HG02885 (cell line): Measurements from ENCODE around the gene SKAP2.

Source experiments
- ATAC-seq: cut with Tn5 transposase; IDR thresholded peaks from one replicate; pipeline ENCODE4 v1.9.1; 2021; ENCODE audit warnings: mild to moderate bottlenecking; ENCODE audit not compliant: unreplicated experiment, poor library complexity

Gene SKAP2

GRCh38 chr7:26699766-26700165 is 164.6 kb downstream of the SKAP2 start:
- no peak for ATAC-seq

- ATAC-seq, result no peak
Measured at GRCh38 chr7:26698806-26699205, 165.6 kb downstream of the SKAP2 start.

- ATAC-seq, result no peak
Measured at GRCh38 chr7:26698194-26698593, 166.2 kb downstream of the SKAP2 start.

GRCh38 chr7:26696978-26697377 is 167.4 kb downstream of the SKAP2 start:
- no peak for ATAC-seq

- ATAC-seq, result no peak
Measured at GRCh38 chr7:26696161-26696560, 168.2 kb downstream of the SKAP2 start.

GRCh38 chr7:26694713-26695112 is 169.7 kb downstream of the SKAP2 start:
- ATAC-seq, result no peak

- no peak for ATAC-seq
Measured at GRCh38 chr7:26694141-26694540, 170.2 kb downstream of the SKAP2 start.

- no peak for ATAC-seq
Measured at GRCh38 chr7:26691886-26692285, 172.5 kb downstream of the SKAP2 start.

GRCh38 chr7:26691406-26691805 is 173.0 kb downstream of the SKAP2 start:
- no peak for ATAC-seq

GRCh38 chr7:26690135-26690805 is 174.1 kb downstream of the SKAP2 start:
- ATAC-seq, result no peak

- ATAC-seq, result peak; percentile 86
Measured at GRCh38 chr7:26688936-26689506, 175.4 kb downstream of the SKAP2 start.

GRCh38 chr7:26688388-26688787 is 176.0 kb downstream of the SKAP2 start:
- ATAC-seq, result no peak

GRCh38 chr7:26687032-26687431 is 177.4 kb downstream of the SKAP2 start:
- ATAC-seq, result no peak

- no peak for ATAC-seq
Measured at GRCh38 chr7:26686448-26686981, 177.9 kb downstream of the SKAP2 start.

- ATAC-seq, result no peak
Measured at GRCh38 chr7:26685606-26686005, 178.8 kb downstream of the SKAP2 start.

- no peak for ATAC-seq
Measured at GRCh38 chr7:26684447-26684846, 179.9 kb downstream of the SKAP2 start.

GRCh38 chr7:26683277-26683676 is 181.1 kb downstream of the SKAP2 start:
- ATAC-seq, result no peak

GRCh38 chr7:26681819-26682418 is 182.5 kb downstream of the SKAP2 start:
- ATAC-seq, result no peak

GRCh38 chr7:26680587-26680986 is 183.8 kb downstream of the SKAP2 start:
- no peak for ATAC-seq

- ATAC-seq, result no peak
Measured at GRCh38 chr7:26675143-26675887, 189.1 kb downstream of the SKAP2 start.

GRCh38 chr7:26673858-26674257 is 190.5 kb downstream of the SKAP2 start:
- no peak for ATAC-seq
